Effector CD4-positive, alpha-beta T cell (primary cell): ENCODE data around the gene PCSK4.
A peak's percentile ranks its signal among the peaks of the same experiment; 100 is the strongest.
"Not testable (repeated sequence)": the region's sequence is repeated elsewhere in the genome, so short reads cannot be mapped to it uniquely, and the experiment has no call there.

Experiments used
- DNase-seq: peaks from one replicate; pipeline ENCODE4 v3.0.0-alpha.2; 2020

Gene PCSK4

DNA sequence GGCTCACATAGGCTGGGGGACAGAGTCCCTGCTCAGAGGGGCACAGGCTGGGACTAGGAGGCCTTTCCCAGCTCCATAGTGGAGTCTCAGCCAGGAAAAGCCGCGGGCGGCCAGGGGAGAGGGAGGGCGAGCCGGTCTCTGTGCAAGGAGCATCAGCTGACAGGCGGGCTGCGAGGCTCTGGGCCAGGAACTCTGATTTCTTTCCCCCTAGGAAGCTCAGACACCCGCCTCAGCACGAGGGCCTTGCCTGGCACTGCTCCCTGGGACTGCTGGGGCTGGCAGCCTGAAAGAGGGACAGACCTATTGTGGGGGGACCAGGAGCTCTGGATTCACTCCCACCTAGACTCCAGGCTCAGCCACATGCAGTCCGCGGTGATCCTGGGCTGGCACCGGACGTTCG lies 31.5 kb upstream of the PCSK4 start:
- DNase-seq, result no peak

DNA sequence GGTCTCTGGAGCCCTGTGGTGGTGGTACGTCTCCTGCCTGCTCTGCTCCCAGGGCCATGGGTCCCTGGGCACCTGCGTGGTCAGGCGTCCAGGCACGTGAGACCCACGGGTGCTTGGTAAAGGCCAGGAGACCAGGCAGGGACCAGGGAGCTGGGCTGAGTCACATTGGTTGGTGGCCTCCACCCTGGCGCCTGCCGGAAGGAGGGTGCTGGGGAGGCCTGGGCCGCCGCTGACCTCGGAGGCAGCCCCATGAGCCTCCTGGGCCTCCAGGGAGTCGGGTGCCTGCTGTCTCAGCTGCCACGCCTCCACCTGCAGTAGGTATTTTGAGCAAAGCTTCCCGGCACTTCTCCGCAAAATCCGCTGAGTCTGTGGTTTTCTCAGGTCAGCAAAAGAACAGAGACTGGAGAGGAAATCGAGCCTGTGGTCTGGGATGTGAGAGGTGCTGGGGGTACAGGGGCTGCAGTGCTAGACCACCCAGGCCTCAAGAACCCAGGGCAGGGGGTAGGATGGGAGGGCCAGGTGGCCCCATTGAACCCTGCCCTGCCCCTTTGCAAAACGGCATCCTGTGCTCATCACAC lies 30.1 kb upstream of the PCSK4 start:
- DNase-seq, result no peak

DNA sequence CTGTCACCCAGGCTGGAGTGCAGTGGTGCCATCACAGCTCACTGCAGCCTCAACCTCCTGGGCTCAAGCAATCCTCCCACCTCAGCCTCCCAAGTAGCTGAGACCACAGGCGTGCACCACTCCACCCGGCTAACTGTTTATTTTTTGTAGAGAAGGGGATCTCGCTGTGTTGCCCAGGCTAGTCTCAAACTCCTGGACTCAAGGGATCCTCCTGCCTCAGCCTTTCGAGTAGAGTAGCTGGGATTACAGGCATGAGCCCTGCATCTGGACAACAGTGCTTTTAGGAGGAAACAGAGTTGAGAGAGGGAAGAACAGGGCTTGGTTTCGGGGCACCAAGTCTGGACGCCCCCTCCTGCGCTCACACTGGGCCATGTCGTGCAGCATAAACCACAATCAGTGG lies 29.7 kb upstream of the PCSK4 start:
- not testable (repeated sequence) for DNase-seq

DNA sequence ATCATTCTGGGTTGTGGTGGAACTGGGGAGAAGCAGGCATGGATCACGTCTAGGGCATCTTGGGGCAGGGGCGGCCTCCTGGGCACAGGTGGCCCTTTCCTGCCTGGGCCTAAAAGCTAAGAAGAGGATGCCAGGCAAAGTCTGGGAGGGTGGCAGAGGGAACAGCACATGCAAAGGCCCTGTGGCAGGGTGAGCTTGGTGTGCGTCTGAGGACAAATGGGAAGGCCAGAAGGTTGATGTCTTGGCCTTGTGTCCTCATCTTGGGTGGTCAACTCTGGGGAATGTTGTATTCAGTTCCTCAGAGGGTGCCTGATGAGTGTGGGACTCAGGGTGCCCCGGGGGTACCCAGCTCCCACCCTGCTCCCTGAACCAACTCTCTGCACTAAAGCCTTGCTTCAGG lies 28.3 kb upstream of the PCSK4 start:
- DNase-seq, result no peak

DNA sequence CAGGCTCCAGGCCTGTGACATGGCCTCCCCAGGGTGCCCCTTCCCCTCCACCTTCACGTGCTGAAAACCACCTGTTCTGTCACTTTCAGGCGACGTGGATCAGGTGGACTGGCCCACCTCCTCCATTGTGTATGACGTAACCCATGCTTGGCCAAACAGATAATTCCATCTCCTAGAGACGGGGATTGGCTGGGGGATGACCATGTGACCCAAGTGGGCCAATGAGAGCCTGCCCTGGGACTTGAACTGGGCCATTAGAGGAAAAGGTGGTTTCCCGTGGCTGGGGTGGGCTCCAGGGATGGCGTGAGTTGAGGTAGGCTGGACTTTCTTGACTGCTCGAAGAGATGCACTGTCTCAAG lies 26.2 kb upstream of the PCSK4 start:
- DNase-seq, result no peak

DNA sequence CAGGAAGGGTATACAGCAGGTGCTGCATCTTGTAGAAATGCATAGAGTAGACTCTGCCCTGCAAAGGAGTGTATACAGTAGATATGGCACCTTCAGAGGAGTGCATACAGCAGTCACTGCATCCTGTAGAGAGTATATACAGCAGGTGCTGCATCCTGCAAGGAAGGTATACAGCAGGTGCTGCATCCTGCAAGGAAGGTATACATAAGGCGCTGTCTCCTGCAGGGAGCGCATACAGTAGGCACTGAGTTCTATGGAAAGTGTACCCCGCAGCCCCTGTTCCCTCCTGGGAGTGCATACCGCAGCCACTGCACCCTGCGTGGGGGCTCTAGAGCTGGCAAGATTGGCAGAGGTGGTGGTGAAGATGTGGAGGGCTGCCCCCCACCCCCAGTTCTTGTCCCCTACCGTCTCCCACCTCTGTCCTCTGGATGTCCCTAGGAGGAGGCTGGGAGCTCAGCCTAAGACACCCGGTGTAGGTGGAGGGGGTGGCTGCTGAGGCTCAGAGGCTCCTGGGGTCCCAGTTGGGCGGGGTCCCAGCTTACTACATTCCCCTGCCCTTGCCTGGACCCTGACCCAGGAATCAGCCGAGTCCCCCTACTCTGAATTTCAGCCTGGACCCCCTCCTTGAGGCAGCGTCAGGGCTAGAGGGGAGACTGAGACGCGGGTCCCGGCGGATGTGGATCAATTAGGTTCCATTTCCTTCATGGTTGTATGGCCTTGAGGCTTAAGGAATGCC lies 25.0 kb upstream of the PCSK4 start:
- DNase-seq, result no peak

DNA sequence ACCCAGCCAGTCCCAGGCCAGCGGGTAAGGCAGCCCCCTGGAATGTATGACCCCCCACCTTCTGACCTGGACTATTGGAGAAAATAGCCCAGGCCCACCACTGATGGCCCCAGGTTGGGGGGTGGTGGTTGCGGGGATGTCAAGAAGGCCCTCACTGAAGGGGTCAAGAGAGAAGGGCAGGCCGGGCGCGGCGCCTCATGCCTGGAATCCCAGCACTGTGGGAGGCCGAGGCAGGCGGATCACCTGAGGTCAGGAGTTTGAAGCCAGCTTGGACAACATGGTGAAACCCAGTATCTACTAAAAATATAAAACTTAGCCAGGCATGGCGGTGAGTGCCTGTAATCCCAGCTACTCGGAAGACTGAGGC lies 24.1 kb upstream of the PCSK4 start:
- no peak for DNase-seq

DNA sequence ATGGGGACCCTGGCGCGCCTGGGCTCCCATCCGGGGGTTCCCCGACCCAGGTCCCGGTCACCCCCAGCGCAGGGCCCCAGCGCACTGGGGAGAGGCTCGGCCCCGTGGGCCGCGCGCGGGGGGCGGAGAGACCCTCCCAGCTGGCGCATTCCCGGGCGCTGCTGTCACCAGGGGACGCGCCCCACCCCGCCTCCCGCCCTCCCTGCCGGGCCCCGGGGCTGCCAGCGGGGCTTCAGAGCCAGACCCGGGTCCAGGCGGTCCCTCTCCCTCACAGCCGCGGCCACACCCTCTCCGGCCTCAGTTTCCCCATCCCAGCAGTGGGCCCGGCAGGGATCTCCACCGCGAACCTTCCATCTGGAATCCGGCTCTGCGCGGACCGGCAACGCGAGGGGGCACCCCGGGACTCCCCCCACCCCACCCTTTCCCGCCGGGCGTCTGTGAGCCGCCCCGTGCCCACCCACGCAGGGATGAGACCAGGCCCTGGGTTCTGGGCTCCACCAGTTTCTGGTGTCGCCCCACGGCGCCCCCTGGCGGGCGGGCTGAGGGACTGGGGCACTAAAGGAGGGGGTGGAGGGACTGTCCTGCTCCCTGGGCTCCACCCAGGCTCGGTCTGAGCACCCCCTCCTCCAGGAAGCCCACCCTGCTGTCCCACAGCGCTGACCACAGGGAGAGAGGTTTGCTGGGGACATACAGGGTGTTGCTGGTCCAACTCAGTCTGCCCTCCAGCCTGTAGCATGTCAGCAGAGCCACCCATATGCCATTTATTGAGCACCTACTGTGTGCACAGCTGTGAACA lies 23.5 kb upstream of the PCSK4 start:
- peak; percentile 62 for DNase-seq

DNA sequence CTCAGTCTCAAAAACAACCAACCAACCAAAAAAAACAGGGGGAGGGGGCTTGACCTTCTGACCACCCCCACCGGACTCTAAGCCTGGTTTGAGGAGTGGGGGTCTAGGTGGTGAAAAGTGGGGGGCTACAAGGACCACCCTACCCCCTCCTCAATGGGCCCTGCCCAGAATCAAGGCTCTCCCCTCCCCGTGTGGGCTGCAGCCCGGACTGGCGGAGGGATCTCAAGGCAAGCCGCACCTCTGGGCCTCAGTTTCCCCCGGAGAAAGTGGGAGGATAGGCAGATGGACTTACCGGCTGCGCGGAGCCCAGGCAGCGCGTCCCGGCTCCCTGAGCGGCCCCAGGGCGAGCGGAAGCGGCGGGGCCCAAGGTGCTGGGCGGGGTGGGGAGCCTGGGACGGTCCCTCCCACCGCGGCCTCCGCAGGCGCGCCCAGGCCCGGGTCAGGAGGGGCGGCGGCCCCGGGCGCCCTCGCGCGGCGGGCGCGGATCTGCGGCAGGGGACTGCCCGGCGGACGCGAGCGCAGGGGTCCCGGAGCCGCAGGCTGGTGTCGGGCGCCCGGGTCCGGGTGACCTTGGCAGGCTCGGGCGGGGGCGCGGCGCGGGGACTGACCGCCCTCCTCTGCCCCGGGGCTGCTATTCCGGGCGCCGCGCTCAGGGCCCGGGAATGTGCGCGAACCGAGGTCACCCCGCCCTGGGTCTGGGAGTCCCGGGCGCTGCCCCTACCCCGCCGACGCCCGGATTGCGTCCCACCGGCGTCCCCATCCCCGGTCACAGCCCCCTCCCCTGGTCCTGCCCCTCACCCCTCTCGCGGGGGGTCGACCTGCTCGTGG lies 22.7 kb upstream of the PCSK4 start, which contains the start of gene ADAMTSL5:
ADAMTSL5 (minus strand) TSS at position 349 of the 828 bp plus-strand sequence. CDS start 2,076 bp downstream, outside the sequence.
- peak; percentile 33 for DNase-seq

DNA sequence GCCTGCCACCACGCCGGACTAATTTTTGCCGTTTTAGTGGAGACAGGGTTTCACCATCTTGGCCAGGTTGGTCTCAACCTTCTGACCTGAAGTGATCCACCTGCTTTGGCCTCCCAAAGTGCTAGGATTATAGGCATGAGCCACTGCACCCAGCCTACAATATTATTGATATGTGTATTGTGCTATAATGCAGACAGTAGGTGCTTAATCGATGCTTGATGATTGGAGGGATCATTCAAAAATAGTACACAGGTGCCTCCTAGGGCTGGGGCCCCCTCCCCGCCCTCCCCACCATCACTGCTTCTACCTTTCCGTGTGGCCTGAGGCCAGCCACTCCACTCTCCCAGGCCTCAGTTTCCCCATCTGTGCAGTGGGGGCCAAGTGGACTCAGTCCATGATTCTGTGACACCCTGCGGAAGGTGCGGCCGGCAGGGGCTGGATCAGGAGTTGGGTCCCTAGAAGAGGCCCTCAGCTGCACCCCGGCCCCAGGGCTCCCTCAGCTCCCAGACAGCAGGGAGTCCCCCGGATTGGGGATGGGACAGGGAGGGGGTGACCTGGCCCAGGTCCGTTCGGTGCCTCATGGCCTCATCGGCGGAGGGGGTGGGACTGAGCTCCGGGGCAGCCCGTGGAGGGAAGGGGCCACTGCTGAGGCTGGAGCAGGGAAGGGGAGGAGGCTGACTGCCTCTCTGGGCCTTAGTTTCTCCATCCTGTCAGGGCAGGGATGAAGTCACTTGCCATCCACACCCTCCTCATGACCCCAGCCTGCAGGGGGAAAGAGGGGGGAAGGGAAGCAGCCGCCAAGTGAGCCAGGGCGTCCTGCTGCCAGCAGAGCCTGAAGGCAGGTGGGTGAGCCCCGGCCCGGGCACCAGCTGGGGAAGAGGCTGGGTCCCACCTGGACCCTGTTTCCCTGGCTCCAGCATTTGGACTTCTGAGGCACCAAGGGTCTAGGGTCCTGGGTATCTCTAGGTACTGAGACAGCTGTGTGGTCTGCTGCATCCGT lies 21.5 kb upstream of the PCSK4 start:
- DNase-seq, result no peak

DNA sequence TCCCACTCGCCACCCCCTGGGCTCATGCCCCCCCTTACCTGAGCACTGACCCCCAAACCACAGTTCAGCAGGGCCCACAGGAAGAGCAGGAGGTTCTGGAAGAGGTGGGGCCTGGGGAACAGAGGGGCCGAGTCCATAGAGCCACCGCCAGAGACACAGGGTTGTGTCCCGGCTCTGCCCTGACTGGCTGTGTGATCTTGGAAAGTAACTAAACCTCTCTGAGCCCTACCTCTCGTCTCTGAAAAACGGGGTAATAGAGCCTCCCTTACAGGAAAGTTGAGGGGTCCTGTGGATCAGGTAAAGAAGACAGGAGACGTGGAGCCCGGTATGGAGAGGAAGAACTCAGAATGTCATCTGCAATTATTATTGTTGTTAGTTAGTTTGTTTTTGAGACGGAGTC lies 20.7 kb upstream of the PCSK4 start:
- no peak for DNase-seq

DNA sequence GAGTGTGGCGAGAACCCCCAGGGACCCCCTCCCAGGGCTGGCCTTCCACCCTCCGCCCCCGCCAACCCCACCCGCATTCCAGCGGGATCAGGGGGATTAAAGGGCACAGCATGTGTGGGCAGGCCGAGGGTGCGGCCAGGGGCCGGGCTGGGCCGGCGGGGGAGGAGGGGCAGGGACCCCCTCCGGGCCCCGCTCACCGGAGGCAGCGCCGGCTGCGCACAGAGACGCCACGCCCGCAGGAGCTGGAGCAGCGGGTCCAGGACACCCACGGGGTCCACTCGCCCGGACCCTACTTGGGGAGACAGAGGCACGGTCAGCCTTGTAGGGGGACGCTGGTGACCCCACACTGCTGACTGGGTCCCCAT lies 20.3 kb upstream of the PCSK4 start:
- DNase-seq, result no peak

DNA sequence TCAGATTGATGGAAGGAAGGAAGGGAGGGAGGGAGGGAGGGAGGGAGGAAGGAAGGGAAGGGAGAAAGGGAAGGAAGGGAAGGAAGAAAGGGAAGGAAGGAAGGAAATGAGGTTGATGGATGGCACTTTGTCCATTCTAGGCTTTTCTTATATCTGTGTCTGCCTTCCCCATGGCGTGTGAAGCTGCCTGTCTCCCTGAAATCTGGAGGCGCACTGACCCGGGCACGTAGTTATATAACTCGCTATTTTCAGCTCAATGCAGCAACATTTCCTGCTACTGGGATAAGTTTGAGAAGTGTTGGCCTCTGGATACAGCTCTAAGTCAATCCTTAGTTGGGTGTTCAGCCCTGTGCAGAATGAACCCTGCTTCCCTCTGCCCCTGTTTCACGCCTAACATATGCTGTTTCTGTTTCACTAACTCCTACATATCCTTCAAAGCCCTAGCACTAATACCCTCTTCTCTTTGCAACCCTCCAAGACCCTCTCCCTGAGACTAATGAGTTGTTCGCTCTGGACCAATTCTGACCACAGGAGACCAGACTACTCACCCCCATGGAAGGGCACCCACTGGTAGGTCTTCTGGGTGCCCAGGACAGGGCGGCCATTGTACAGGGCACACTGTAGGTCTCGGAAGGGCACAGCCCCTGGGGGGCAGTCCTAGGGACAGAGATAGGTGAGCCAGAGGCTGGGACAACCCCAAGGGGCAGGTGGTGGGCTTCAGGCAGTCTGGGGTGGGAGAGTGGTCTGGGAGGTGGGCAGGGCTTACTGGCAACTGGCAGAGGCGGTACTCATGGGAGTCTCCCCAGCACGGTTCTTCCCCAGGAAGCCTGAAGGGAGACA lies 19.7 kb upstream of the PCSK4 start:
- no peak for DNase-seq

DNA sequence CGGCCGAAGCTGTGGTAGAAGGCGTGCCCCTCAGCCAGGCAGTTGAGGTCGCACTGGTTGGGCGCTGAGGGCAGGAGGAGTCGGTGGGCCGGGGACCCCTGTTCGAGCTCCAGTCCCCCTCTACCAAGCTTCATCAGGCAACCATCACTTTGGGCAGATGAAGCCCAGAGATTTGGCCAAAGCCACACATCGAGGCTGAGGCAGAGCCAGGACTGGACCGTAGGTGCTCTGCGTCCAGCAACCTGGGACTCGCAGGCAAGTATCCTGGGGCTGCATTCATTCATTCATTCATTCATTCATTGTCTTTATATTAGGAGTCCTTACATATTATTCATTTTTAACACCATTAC lies 18.3 kb upstream of the PCSK4 start:
- no peak for DNase-seq

DNA sequence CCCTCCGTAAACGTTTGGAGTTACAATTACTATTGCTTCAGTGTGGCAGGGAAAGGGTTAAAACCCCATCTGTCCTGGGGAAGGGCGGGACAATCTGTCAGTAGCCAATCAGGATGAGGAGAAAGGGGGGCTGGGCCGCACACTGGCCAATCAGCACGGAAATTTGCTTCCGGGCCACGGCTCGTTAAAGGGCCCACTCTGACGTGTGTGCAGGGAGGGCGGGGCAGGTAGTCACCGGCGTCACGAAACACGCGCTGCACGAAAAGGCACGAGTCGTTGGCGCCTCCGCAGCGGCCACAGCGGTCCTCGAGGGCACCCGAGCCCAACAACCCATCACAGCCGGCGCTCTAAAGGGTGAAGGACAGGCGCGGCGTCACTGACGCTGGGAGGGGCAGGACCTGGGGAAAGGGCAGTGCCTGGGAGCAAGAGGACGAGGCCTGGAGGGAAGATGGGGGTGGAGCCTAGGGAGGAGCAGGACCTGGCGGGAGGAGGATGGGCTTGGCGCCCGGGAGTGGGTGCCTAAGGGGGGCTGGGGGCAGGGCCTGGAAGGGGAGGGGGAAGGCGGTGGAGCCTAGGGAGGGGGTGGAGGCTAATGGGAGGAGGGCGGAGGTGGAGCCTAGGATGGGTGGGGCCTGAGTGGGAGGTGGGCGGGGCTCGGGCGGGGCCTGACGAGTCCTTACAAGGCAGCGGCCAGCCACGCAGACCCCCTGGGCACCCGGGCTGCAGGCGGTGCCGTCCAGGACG lies 17.8 kb upstream of the PCSK4 start:
- peak; percentile 91 for DNase-seq

DNA sequence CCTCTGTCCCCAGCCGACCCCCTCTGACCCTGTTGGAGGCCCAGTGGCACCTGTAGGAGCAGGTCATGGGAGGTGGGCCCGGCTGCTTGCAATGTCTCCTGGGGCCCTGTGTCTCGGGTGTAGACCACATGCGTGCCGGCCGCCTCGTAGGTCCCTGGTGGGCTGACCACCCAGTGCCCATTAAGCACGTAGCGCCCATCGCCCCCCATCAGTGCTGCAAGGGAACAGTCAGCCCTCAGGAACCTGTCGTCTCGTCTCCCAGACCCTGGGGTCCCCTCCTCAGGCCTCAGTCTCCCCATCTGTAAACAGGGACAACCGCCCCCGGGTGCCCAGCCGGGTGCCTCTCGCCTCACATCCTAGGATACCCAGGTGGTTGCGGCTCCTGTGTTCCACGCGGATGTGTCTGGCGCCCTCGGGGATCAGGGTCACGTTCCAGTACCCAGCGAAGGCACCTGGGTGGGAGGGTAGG lies 17.1 kb upstream of the PCSK4 start:
- no peak for DNase-seq

DNA sequence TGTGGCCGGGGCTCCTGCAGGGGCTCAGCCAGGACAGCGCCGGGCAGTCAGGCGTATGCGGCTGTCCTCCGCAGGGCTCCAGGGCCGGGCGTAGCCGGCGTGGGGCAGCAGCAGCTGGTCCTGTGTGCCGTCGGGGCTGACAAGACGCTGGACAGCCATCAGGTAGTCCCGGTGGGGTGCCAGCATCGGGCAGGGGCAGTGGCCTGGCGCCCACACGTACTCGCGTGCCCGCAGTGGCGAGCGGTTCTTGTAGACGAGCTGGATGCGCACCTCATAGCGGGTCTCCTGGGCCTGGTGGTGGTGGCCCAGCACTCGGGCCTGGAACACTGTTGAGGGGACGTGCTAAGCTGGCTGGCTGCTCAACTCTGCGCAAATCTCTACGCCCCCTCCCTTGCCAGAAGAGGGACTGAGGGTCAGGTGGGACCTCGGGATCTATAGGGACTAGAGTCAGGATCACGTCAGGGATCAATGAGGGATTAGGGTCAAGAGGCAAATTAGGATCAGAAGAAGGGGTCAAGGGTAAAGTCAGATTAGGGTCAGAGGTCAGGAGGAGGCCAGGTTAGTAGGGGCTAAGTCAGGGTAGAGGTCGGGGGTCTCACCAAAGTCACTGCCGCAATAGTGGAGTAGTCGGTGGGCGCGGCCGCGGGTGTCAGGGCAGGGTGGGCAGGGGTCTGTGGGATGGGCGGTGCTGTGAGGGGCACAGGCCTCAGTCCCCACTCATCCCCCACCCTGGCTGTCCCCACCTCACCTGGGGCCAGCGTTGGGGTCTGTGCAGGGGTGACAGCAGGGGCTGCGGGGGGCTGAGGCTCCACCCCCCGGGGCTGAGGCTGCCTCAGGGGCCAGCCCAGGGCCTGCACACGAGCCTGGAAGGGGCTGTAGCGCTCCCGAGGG lies 16.1 kb upstream of the PCSK4 start:
- DNase-seq, result no peak

DNA sequence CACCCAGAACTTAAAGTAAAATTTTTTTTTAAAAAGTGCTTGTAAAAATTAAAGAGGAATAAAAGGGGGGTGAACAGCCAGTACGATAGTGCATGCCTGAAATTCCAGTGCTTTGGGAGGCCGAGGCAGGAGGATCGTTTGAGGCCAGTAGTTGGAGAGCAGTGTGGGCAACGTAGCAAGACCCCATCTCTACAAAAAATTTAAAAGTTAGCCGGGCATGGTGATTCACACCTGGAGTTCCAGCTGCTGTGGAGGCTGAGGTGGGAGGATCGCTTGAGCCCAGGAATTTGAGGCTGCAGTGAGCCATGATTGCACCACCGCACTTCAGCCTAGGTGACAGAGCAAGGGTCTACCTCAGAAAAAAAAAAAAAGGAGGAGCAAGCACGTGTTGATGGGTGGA lies 14.9 kb upstream of the PCSK4 start:
- no peak for DNase-seq
